Spleen (tissue), 11 donors: Measurements from ENCODE around the gene NIPAL3. TPM values are rescaled to one million over a fixed set of nuclear protein-coding genes. Genes with fewer than 3 reads are reported as not detected.
A peak's percentile ranks its signal among the peaks of the same experiment; 100 is the strongest.

ENCODE experiments used
- DNase-seq: peaks from one replicate; pipeline ENCODE4 v3.0.0-alpha.2; 2020
- H3K27ac ChIP-seq, 8 donors: fragments of 200-600 bp; sonication (generic) in 7 of 8; 1 replicate in 4 of 8; 2 replicates in 4 of 8; pipeline versions ENCODE4 v1.5.0 to v1.8.0; 2016 to 2021; ENCODE audit warnings: inconsistent platforms in 4 of 8, mild to moderate bottlenecking in 4 of 8, moderate library complexity in 1 of 8
- H3K27me3 ChIP-seq, 7 donors: fragments of 200-600 bp; sonication (generic) in 6 of 7; replicated peaks in 1 of 7; 1 replicate in 4 of 7; 2 replicates in 3 of 7; pipeline versions ENCODE4 v1.5.0 to v1.8.0; 2016 to 2021; ENCODE audit warnings: inconsistent platforms in 3 of 7, mild to moderate bottlenecking in 1 of 7
- H3K36me3 ChIP-seq, 6 donors: fragments of 200-600 bp; sonication (generic) in 5 of 6; 1 replicate in 4 of 6; 2 replicates in 2 of 6; pipeline versions ENCODE4 v1.5.0 to v1.8.0; 2016 to 2021; ENCODE audit warnings: inconsistent platforms in 2 of 6
- H3K4me1 ChIP-seq, 6 donors: fragments of 200-600 bp; sonication (generic) in 5 of 6; 1 replicate in 3 of 6; 2 replicates in 3 of 6; pipeline versions ENCODE4 v1.5.0 to v1.8.0; 2016 to 2021; ENCODE audit warnings: inconsistent platforms in 3 of 6
- H3K4me3 ChIP-seq, 8 donors: fragments of 200-600 bp; sonication (generic) in 7 of 8; 1 replicate in 4 of 8; 2 replicates in 4 of 8; pipeline versions ENCODE4 v1.5.0 to v1.8.0; 2016 to 2021; ENCODE audit warnings: inconsistent platforms in 4 of 8, mild to moderate bottlenecking in 4 of 8, moderate library complexity in 2 of 8
- H3K9me3 ChIP-seq, 8 donors: fragments of 200-600 bp; sonication (generic) in 7 of 8; 1 replicate in 4 of 8; 2 replicates in 4 of 8; pipeline versions ENCODE4 v1.5.0 to v1.8.0; 2016 to 2021; ENCODE audit warnings: inconsistent platforms in 4 of 8
- POLR2A ChIP-seq, 3 donors: fragments of 450-650 bp; IDR thresholded peaks; one replicate each; pipeline ENCODE4 v1.5.1; 2017; ENCODE audit warnings: antibody characterized with exemption in 3 of 3, mild to moderate bottlenecking in 1 of 3
- POLR2AphosphoS5 ChIP-seq, 3 donors: sonication (generic); formaldehyde crosslinking; IDR thresholded peaks; one replicate each; pipeline ENCODE4 v1.5.1; 2017; ENCODE audit warnings: antibody characterized with exemption in 3 of 3
- WGBS, 5 donors: extraction: QIAGEN DNeasy Blood & Tissue Kit in 3 of 5; methylation state at CpG; one replicate each; pipeline versions ENCODE4 v1.1.5 to v1.1.7; 2013 to 2018; 5-methylcytosine and 5-hydroxymethylcytosine counted together
- intact Hi-C: fragments of 100-400 bp; cut with DNase I; formaldehyde crosslinking; loops from one replicate; pipeline ENCODE4 v1.15.0; 2023; ENCODE audit warnings: low total_unique reads
- polyA plus RNA-seq, 3 donors: library from polyadenylated mRNA; stranded (reverse); fragments of 200-250 nt; gene quantifications; one replicate each; pipeline ENCODE4 v1.2.1, GENCODE V29; 2013
- total RNA-seq, 7 donors: library from RNA; depleted of rRNA in 3 of 7; stranded (reverse); fragments of >200 nt in 3 of 7; fragmentation: NEBNext Ultra II Directional in 4 of 7; extraction: Animal tissue kit (Norgen Biotek cat#: 25700) in 4 of 7; gene quantifications; one replicate each; pipeline versions ENCODE4 v1.1.0 to v1.2.1, GENCODE V29; 2016 to 2021
- TF ChIP-seq, protein P1 (sequence below), 11 experiments: fragments of 200-600 bp in 7 of 11; fragments of 450-650 bp in 4 of 11; sonication (generic) in 4 of 11; IDR thresholded peaks in 8 of 11; conservative IDR thresholded peaks in 3 of 11; 1 replicate in 7 of 11; 2 replicates in 4 of 11; pipeline versions ENCODE4 v1.4.0 to v1.8.0; 2016 to 2021; ENCODE audit warnings: antibody characterized with exemption in 11 of 11, inconsistent platforms in 4 of 11, mild to moderate bottlenecking in 1 of 11
- donor health status: healthy with polysubstance abuse.
- donor health status: DM: no; HTN: no; CAD: no; lungs with moderate emphysema.
- donor health status: DM: no; HTN: no; CAD: no.
- donor health status: Bipolar disorder and iron deficiency.
- donor health status: healthy.
- donor health status: DM: no; HTN: no; CAD: no.
- donor health status: DM: yes; HTN: yes; CAD: no.

NIPAL3 gene
- total and polyA plus RNA-seq, 10 donors: 5.3 to 49.2 (median 24.7) TPM

DNA sequence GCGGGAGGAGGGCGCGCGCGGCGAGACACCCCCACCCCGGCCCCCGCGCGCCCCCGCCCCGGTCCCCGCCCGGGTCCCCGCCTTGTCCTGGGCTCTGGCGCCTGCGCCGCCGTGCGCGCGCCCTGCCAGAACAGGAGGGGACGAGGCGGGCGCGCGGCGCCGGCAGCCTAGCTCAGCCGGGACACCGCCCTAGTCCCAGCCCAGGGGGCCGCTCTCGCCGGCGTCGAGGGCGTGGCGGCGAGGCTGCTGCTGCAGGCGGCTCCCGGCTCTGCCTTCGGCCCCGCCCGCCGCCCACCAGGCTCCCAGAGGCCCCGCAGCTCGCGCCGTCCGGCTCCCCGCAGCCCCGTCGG, 87.1 kb downstream of the NIPAL3 start, which contains the start of gene RCAN3:
Gene RCAN3, plus strand, starts transcription at position 128 of the 350 bp plus-strand sequence. CDS start 11,537 bp downstream, outside the sequence.
- Histone ChIP-seq H3K4me1 (peaks cover 18 to 65% (median 35%) of the 10 kb centered on the region in 6 donors), H3K4me3 (peak within 1 kb of the TSS; percentile 57 to 87 (median 64)), H3K27me3 (peaks cover 0 to 53% (median 0%) of the 10 kb centered on the region in 7 donors), H3K36me3 (no peaks in the 10 kb centered on the region), H3K27ac (peak within 1 kb of the TSS; percentile 77 to 95 (median 89)), H3K9me3 (no peaks in the 10 kb centered on the region)
- intact Hi-C loops: no loop called here
- TF ChIP-seq POLR2AphosphoS5 (IDR thresholded peaks at IDR 0.05): peak in 2 of 3 donors; percentile 47 to 50
- TF ChIP-seq, protein P1, sequence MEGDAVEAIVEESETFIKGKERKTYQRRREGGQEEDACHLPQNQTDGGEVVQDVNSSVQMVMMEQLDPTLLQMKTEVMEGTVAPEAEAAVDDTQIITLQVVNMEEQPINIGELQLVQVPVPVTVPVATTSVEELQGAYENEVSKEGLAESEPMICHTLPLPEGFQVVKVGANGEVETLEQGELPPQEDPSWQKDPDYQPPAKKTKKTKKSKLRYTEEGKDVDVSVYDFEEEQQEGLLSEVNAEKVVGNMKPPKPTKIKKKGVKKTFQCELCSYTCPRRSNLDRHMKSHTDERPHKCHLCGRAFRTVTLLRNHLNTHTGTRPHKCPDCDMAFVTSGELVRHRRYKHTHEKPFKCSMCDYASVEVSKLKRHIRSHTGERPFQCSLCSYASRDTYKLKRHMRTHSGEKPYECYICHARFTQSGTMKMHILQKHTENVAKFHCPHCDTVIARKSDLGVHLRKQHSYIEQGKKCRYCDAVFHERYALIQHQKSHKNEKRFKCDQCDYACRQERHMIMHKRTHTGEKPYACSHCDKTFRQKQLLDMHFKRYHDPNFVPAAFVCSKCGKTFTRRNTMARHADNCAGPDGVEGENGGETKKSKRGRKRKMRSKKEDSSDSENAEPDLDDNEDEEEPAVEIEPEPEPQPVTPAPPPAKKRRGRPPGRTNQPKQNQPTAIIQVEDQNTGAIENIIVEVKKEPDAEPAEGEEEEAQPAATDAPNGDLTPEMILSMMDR (IDR thresholded peaks at IDR 0.05 in 8 of 11, conservative IDR thresholded peaks at IDR 0.05 in 3 of 11): no peak
- DNase-seq: peak; percentile 97
- 0 to 1% (median 0%) methylated on average over 17 to 53 of the region's 53 CpGs for WGBS, 5 donors

DNA sequence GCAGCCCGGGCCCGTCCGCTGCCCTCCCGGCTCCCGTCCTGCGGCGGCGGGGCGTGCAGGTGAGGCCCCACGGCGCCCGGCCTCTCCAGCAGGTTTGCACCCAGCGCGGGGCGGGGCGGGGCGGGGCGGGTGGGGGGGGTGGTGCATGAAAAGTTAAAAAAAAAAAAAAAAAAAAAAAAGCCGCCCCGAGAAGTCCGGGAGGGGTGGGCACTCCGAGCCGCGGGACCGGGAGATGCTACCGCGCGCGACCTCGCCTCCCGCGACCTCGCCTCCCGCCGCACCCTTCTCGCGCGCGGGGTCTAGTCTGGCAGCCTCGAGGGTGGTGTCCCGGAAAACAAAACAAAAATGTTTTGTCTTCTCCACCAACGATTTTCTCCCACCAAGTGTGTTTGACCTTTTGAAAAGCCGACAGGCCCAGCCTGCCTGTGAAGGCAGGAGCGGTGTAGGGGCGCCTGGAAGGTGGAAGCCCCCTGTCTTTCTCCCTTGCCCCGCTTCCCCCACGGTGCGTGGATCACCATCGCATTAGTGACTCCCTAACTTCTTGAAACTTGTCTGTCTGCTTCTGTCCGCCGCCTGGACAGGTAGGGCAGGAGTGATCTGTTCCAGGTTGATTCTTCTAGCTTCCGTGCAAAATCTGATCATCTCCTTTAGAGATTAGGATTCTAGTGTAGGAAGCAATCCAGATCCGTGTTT, 87.6 kb downstream of the NIPAL3 start:
- peak overlapping the region; percentile 51 to 95 (median 89) for H3K27ac ChIP-seq
- no peaks in the 10 kb centered on the region for H3K9me3 ChIP-seq
- H3K4me1 ChIP-seq: peaks cover 18 to 71% (median 37%) of the 10 kb centered on the region in 6 donors
- peak; percentile 83 for DNase-seq
- whole genome bisulfite sequencing, 5 donors: 1 to 6% (median 3%) methylated on average over 32 to 53 of the region's 53 CpGs
- H3K4me3 ChIP-seq: peak overlapping the region; percentile 57 to 87 (median 64)
- TF ChIP-seq POLR2AphosphoS5 (IDR thresholded peaks at IDR 0.05) (peak in 2 of 3 donors; percentile 12 to 60), POLR2A (IDR thresholded peaks at IDR 0.05) (no peak)
- peaks cover 0 to 58% (median 0%) of the 10 kb centered on the region in 7 donors for H3K27me3 ChIP-seq
- no peaks in the 10 kb centered on the region for H3K36me3 ChIP-seq
- intact Hi-C loops: no loop called here

DNA sequence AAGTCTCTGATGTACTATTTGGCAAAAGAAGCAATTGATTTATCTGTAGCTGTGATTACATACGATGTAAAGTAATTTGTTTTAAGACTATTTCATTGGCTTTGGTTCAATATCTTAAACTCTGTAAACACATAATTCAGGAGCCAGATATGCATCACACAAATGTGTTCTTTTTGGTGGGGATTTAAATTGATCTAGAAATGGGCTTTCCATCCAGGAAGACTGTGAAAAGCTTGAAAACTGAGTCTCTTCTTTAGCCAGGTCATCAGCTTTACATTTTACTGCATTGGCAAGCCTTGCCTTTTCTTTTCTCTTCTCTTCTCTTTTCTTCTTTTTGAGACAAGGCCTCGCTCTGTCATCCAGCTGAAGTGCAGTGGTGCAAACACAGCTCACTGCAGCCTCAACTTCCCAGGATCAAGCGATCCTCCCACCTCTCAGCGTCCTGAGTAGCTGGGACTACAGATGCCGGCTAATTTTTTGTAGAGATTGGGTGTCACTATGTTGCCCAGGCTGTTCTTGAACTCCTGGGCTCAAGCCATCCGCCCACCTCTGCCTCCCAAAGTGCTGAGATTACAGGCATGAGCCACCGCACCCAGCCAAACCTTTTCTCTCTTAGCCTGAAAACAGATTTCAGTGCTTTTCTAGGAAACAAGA, 88.4 kb downstream of the NIPAL3 start:
- Histone ChIP-seq H3K4me3 (peak overlapping the region in 6 of 8 donors; percentile 57 to 87 (median 68)), H3K27ac (peak overlapping the region in 7 of 8 donors; percentile 35 to 95 (median 89)), H3K27me3 (peaks cover 0 to 66% (median 0%) of the 10 kb centered on the region in 7 donors), H3K9me3 (no peaks in the 10 kb centered on the region), H3K36me3 (no peaks in the 10 kb centered on the region), H3K4me1 (peaks cover 18 to 76% (median 37%) of the 10 kb centered on the region in 6 donors)
- TF ChIP-seq POLR2AphosphoS5 (IDR thresholded peaks at IDR 0.05) (no peak), POLR2A (IDR thresholded peaks at IDR 0.05) (no peak)
- TF ChIP-seq, protein P1 (IDR thresholded peaks at IDR 0.05 in 8 of 11, conservative IDR thresholded peaks at IDR 0.05 in 3 of 11): no peak
- DNase-seq: no peak
- 81 to 87% (median 84%) methylated on average over 7 of the region's 7 CpGs for WGBS, 5 donors
- intact Hi-C loops: no loop called here

DNA sequence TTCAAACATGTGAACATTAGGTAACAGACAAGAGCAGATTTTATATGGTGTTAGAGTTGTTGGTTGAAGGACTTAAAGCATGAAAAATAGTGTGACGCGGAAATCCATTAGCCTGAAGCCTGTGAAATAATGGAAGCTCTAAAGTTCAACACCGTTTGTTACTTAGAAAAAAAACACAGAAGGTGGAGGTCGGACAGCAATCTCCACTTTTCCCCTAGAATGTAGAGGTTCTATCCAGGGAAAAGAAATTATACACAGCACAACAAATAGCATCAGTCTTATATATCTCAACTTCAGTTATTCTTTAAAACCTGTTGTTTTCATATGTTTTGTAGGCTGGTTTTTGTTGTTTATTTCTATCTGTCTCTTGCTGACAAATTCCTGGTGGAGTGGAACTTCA, 89.0 kb downstream of the NIPAL3 start:
- Histone ChIP-seq H3K27ac (peak overlapping the region in 5 of 8 donors; percentile 35 to 95 (median 89)), H3K27me3 (peaks cover 0 to 67% (median 0%) of the 10 kb centered on the region in 7 donors), H3K4me3 (peak overlapping the region in 3 of 8 donors; percentile 60 to 87 (median 68)), H3K36me3 (no peaks in the 10 kb centered on the region), H3K4me1 (peaks cover 18 to 76% (median 37%) of the 10 kb centered on the region in 6 donors), H3K9me3 (no peaks in the 10 kb centered on the region)
- intact Hi-C loops: no loop called here
- DNase-seq: no peak
- TF ChIP-seq POLR2A (IDR thresholded peaks at IDR 0.05): no peak
- no peak for TF ChIP-seq POLR2AphosphoS5 (IDR thresholded peaks at IDR 0.05)
- TF ChIP-seq, protein P1 (IDR thresholded peaks at IDR 0.05 in 8 of 11, conservative IDR thresholded peaks at IDR 0.05 in 3 of 11): no peak
- WGBS, 5 donors: 90 to 92% (median 91%) methylated on average over 4 of the region's 4 CpGs
